HepG2 (cell line): ENCODE results near the gene HSD3B7. TPM values are rescaled to one million over a fixed set of nuclear protein-coding genes. Genes with fewer than 3 reads are reported as not detected.

Source experiments
- ARID5B ChIP-seq: IDR thresholded peaks from 2 replicates; pipeline ENCODE4 v1.4.0; 2020; ENCODE audit warnings: mild to moderate bottlenecking, missing genetic modification reagents
- CTCF ChIP-seq: sonication (generic); formaldehyde crosslinking; IDR thresholded peaks from 2 replicates; pipeline ENCODE4 v1.5.0; 2020; ENCODE audit warnings: mild to moderate bottlenecking, missing genetic modification reagents, moderate library complexity
- HOXD1 ChIP-seq: sonication (generic); formaldehyde crosslinking; IDR thresholded peaks from 2 replicates; pipeline ENCODE4 v1.5.0; 2020; ENCODE audit warnings: missing genetic modification reagents
- IRF9 ChIP-seq: sonication (generic); formaldehyde crosslinking; IDR thresholded peaks from 2 replicates; pipeline ENCODE4 v1.8.0; 2022; ENCODE audit warnings: missing genetic modification reagents, mild to moderate bottlenecking, borderline replicate concordance
- PITX1 ChIP-seq: sonication (generic); formaldehyde crosslinking; IDR thresholded peaks from 2 replicates; pipeline ENCODE4 v1.5.1; 2020; ENCODE audit warnings: mild to moderate bottlenecking, missing genetic modification reagents
- TFDP1 ChIP-seq: IDR thresholded peaks from 2 replicates; pipeline ENCODE4 v1.6.1; 2016; ENCODE audit warnings: missing compliant biosample characterization, missing genetic modification reagents, borderline replicate concordance
- ZBTB40 ChIP-seq, 2 experiments: fragments of 450-650 bp in 1 of 2; sonication (generic) in 1 of 2; formaldehyde crosslinking in 1 of 2; IDR thresholded peaks; 2 replicates each; pipeline versions ENCODE4 v1.6.1 to v1.8.0; 2016 to 2022; ENCODE audit warnings: antibody characterized with exemption in 1 of 2, mild to moderate bottlenecking in 1 of 2, missing genetic modification reagents in 1 of 2
- ZNF251 ChIP-seq: sonication (generic); formaldehyde crosslinking; IDR thresholded peaks from 2 replicates; pipeline ENCODE4 v1.9.0; 2021; ENCODE audit warnings: mild to moderate bottlenecking, missing genetic modification reagents
- polyA plus RNA-seq, 8 experiments: library from polyadenylated mRNA; depleted of rRNA in 3 of 8; stranded (reverse) in 7 of 8; unstranded in 1 of 8; fragments of >200 nt; fragmentation: Illumina TruSeq in 4 of 8; extraction: Trizol in 4 of 8; gene quantifications; 2 replicates each; pipeline versions ENCODE4 v1.2.1 to v1.2.3, GENCODE V29; 2011 to 2016; ENCODE audit warnings: low read depth in 4 of 8, missing spikeins in 1 of 8, mixed read lengths in 1 of 8; ENCODE audit not compliant: insufficient read depth in 1 of 8
- total RNA-seq, 5 experiments: library from RNA; depleted of rRNA; stranded (reverse); fragments of >200 nt; fragmentation: Illumina TruSeq; extraction: Trizol; gene quantifications; 2 replicates each; pipeline ENCODE4 v1.2.3, GENCODE V29; 2016; ENCODE audit warnings: low read depth in 1 of 5

Gene HSD3B7
- total and polyA plus RNA-seq, 2 of the 13 experiments (the other 11 are each of a cell fraction or from before 2014, with no cell fraction given), result 32.9 to 69.7 TPM

- TF ChIP-seq ARID5B (CRISPR knock-in tag), result no peak
- TF ChIP-seq TFDP1 (CRISPR knock-in tag), result 0 out of 2 replicates have a peak, but pooled peaks have one; percentile 29
- TF ChIP-seq PITX1 (CRISPR knock-in tag), result peak; percentile 62; the same call in 1 of the 2 replicates
- 0 out of 2 replicates have a peak, but pooled peaks have one; percentile 41 for TF ChIP-seq HOXD1 (CRISPR knock-in tag)
- TF ChIP-seq ZNF251 (CRISPR knock-in tag), result peak; percentile 84; the same call in 1 of the 2 replicates
- peak; percentile 83; the same call in 1 of the 2 replicates for TF ChIP-seq IRF9 (CRISPR knock-in tag)
- no peak for TF ChIP-seq ZBTB40 (IDR thresholded peaks at IDR 0.05)
- 0 out of 2 replicates have a peak, but pooled peaks have one; percentile 13 for TF ChIP-seq ZBTB40 (CRISPR knock-in tag; IDR thresholded peaks at IDR 0.05)
- TF ChIP-seq CTCF (CRISPR knock-in tag), result peak; percentile 14; the same call in 1 of the 2 replicates
Measured at GRCh38 chr16:31001507-31002249, 16.7 kb downstream of the HSD3B7 start (continued).
